Measurements from ENCODE around the gene NDUFAF3. TPM values are rescaled to one million over a fixed set of nuclear protein-coding genes. Genes with fewer than 3 reads are reported as not detected.
A peak's percentile ranks its signal among the peaks of the same experiment; 100 is the strongest.

Gene NDUFAF3
- polyA plus RNA-seq, 3 donors = 42.1 to 93.4 (median 88.8) TPM

DNA sequence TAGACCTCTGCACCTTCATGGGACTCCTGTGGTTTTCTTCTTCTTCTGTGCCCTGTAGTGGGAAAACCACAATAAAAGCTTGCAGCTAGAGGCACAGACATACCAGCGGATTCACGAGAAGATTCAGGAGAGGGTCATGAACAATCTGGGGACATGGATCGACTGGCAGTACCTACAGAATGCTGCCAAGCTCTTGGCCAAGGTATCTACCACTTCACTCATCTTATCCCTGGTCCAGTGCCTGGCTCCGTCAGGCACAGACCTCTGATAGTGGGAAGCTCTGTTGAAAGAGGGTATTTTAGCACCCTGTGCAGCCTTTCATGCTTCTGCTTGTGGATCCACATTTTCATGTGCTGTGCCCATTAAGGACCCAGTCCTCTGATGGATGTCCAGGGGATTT lies 41.6 kb upstream of the NDUFAF3 start:
- intact Hi-C loops (cut with micrococcal nuclease) = loop anchor here in 1 of 2 donors (10.0 kb wide), 1 partner anchor 155 kb away; the partner anchor contains the start of gene LAMB2
- no peaks in the 10 kb centered on the region for H3K79me2 ChIP-seq (ENCODE audit: insufficient read depth, low read length)
- peak overlapping the region in 2 of 7 donors; percentile 9 to 56 for H3K27ac Mint-ChIP-seq
- no peak overlapping the region for H3K9ac ChIP-seq (ENCODE audit: insufficient read depth, low read length, poor library complexity, severe bottlenecking)
- no peaks in the 10 kb centered on the region for H3K9me3 ChIP-seq (replicated peaks in 1 of 2; ENCODE audit: control insufficient read depth in 1 of 2, insufficient read depth in 1 of 2, low read length in 2 of 2)
- H3K36me3 Mint-ChIP-seq = peaks cover 80 to 95% of the 10 kb centered on the region in 2 donors
- no peaks in the 10 kb centered on the region for H3K27me3 ChIP-seq (ENCODE audit: control insufficient read depth in 2 of 2, insufficient read depth in 2 of 2, low read length in 2 of 2)
- no peak overlapping the region for H3K27ac ChIP-seq (ENCODE audit: low read depth in 1 of 2, low read length in 2 of 2)
- H4K20me1 ChIP-seq (ENCODE audit: insufficient read depth, low read length) = no peaks in the 10 kb centered on the region
- H3K27me3 Mint-ChIP-seq (ENCODE audit: low read depth in 3 of 3) = peaks cover 0 to 1% (median 0%) of the 10 kb centered on the region in 3 donors
- DNase-seq = no peak
- WGBS (ENCODE audit: insufficient coverage) = 80% methylated on average over 1 of the region's 4 CpGs
- no peaks in the 10 kb centered on the region for H3K4me1 ChIP-seq (ENCODE audit: control insufficient read depth in 1 of 2, insufficient read depth in 2 of 2, low read length in 2 of 2)
- no peak overlapping the region for H3K4me3 ChIP-seq (replicated peaks in 1 of 3; ENCODE audit: low read depth in 2 of 3, low read length in 3 of 3)
- no peak overlapping the region for H3K4me3 Mint-ChIP-seq
- TF ChIP-seq, protein P1, sequence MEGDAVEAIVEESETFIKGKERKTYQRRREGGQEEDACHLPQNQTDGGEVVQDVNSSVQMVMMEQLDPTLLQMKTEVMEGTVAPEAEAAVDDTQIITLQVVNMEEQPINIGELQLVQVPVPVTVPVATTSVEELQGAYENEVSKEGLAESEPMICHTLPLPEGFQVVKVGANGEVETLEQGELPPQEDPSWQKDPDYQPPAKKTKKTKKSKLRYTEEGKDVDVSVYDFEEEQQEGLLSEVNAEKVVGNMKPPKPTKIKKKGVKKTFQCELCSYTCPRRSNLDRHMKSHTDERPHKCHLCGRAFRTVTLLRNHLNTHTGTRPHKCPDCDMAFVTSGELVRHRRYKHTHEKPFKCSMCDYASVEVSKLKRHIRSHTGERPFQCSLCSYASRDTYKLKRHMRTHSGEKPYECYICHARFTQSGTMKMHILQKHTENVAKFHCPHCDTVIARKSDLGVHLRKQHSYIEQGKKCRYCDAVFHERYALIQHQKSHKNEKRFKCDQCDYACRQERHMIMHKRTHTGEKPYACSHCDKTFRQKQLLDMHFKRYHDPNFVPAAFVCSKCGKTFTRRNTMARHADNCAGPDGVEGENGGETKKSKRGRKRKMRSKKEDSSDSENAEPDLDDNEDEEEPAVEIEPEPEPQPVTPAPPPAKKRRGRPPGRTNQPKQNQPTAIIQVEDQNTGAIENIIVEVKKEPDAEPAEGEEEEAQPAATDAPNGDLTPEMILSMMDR (IDR thresholded peaks at IDR 0.05) = no peak
- H3K36me3 ChIP-seq (replicated peaks in 1 of 2; ENCODE audit: control insufficient read depth in 1 of 2, insufficient read depth in 2 of 2, low read length in 2 of 2) = peaks cover 85 to 98% of the 10 kb centered on the region in 2 donors
- H3K4me2 ChIP-seq (replicated peaks; ENCODE audit: extremely low read depth, low read length, poor library complexity, severe bottlenecking) = no peak overlapping the region
- H3K9me3 Mint-ChIP-seq = no peaks in the 10 kb centered on the region
- H2AFZ ChIP-seq (ENCODE audit: insufficient read depth, low read depth, low read length, poor library complexity, severe bottlenecking) = no peak overlapping the region
- peaks cover 9% of the 10 kb centered on the region for H3K4me1 Mint-ChIP-seq

DNA sequence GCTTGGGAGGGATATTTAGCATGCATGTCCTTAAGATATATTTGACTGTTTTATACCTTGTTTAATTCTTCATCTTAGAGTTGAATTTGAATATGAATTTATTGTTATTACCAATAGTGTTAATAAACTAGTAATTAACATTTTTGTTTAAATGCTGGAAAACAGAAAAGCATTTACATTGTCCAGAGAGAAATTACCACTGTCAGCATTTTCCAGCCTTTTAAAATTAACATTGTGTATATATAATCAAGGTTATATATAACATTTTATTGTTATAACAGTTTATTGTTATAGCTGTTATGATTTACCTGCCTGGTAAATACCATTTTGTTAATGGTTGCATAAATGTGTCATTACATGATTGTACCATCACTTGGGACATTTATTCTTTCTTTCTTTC lies 39.9 kb upstream of the NDUFAF3 start:
- Mint-ChIP-seq H3K27me3 (ENCODE audit: low read depth in 3 of 3) (peaks cover 0 to 1% (median 0%) of the 10 kb centered on the region in 3 donors), H3K4me3 (no peak overlapping the region), H3K4me1 (peaks cover 9% of the 10 kb centered on the region), H3K9me3 (no peaks in the 10 kb centered on the region), H3K27ac (no peak overlapping the region), H3K36me3 (peaks cover 77 to 94% of the 10 kb centered on the region in 2 donors)
- Histone ChIP-seq H3K4me2 (replicated peaks; ENCODE audit: extremely low read depth, low read length, poor library complexity, severe bottlenecking) (no peak overlapping the region), H2AFZ (ENCODE audit: insufficient read depth, low read depth, low read length, poor library complexity, severe bottlenecking) (no peak overlapping the region), H3K9ac (ENCODE audit: insufficient read depth, low read length, poor library complexity, severe bottlenecking) (no peak overlapping the region), H3K27ac (ENCODE audit: low read depth in 1 of 2, low read length in 2 of 2) (no peak overlapping the region), H3K79me2 (ENCODE audit: insufficient read depth, low read length) (no peaks in the 10 kb centered on the region), H3K27me3 (ENCODE audit: control insufficient read depth in 2 of 2, insufficient read depth in 2 of 2, low read length in 2 of 2) (no peaks in the 10 kb centered on the region), H3K9me3 (replicated peaks in 1 of 2; ENCODE audit: control insufficient read depth in 1 of 2, insufficient read depth in 1 of 2, low read length in 2 of 2) (no peaks in the 10 kb centered on the region), H3K4me1 (ENCODE audit: control insufficient read depth in 1 of 2, insufficient read depth in 2 of 2, low read length in 2 of 2) (no peaks in the 10 kb centered on the region), H4K20me1 (ENCODE audit: insufficient read depth, low read length) (no peaks in the 10 kb centered on the region), H3K36me3 (replicated peaks in 1 of 2; ENCODE audit: control insufficient read depth in 1 of 2, insufficient read depth in 2 of 2, low read length in 2 of 2) (peaks cover 80 to 97% of the 10 kb centered on the region in 2 donors), H3K4me3 (replicated peaks in 1 of 3; ENCODE audit: low read depth in 2 of 3, low read length in 3 of 3) (no peak overlapping the region)
- intact Hi-C loops (cut with micrococcal nuclease) = loop anchor here in 1 of 2 donors (10.0 kb wide), 1 partner anchor 153 kb away; the partner anchor contains the start of gene LAMB2
- TF ChIP-seq, protein P1 (IDR thresholded peaks at IDR 0.05) = no peak
- no peak for DNase-seq
